ENCODE data around the gene ASPHD2.
A peak's percentile ranks its signal among the peaks of the same experiment; 100 is the strongest.

The ASPHD2 gene

GRCh38 chr22:26428515-26429457 is at the start of gene ASPHD2 (continued):
- TF ChIP-seq ZNF248 (tag by site-specific recombination; IDR thresholded peaks at IDR 0.05) (no peak), ZNF837 (tag by site-specific recombination; IDR thresholded peaks at IDR 0.05) (no peak), TCF7L2 (IDR thresholded peaks at IDR 0.05; ENCODE audit: borderline replicate concordance, low read depth, low read length) (no peak), ZNF366 (tag by site-specific recombination; conservative IDR thresholded peaks at IDR 0.05) (peak; percentile 87), ZFHX2 (tag by site-specific recombination; conservative IDR thresholded peaks at IDR 0.05) (0 out of 2 replicates have a peak, but pooled peaks have one; percentile 5), ZNF202 (tag by site-specific recombination; IDR thresholded peaks at IDR 0.05; ENCODE audit: borderline replicate concordance) (no peak), ZNF670 (tag by site-specific recombination; IDR thresholded peaks at IDR 0.05; ENCODE audit: low read depth) (no peak), ZBTB26 (tag by site-specific recombination; optimal IDR thresholded peaks at IDR 0.05) (peak; percentile 72), REST (tag by site-specific recombination; IDR thresholded peaks at IDR 0.05) (no peak), ZNF785 (tag by site-specific recombination; IDR thresholded peaks at IDR 0.05) (no peak), ZXDB (tag by site-specific recombination; IDR thresholded peaks at IDR 0.05) (peak; percentile 50), ZNF214 (tag by site-specific recombination; IDR thresholded peaks at IDR 0.05; ENCODE audit: borderline replicate concordance) (no peak), SP2 (tag by site-specific recombination; IDR thresholded peaks at IDR 0.05) (peak; percentile 40), OVOL3 (tag by site-specific recombination; IDR thresholded peaks at IDR 0.05) (no peak), KLF1 (tag by site-specific recombination; IDR thresholded peaks at IDR 0.05) (peak; percentile 29; the same call in 1 of the 2 replicates), HOXC10 (CRISPR knock-in tag; IDR thresholded peaks at IDR 0.05) (no peak), OSR2 (tag by site-specific recombination; IDR thresholded peaks at IDR 0.05) (no peak), BCL6B (tag by site-specific recombination; IDR thresholded peaks at IDR 0.05) (no peak), ZNF529 (tag by site-specific recombination; IDR thresholded peaks at IDR 0.05; ENCODE audit: insufficient replicate concordance) (no peak), ZNF621 (tag by site-specific recombination; IDR thresholded peaks at IDR 0.05) (no peak), ZNF335 (tag by site-specific recombination; conservative IDR thresholded peaks at IDR 0.05) (peak; percentile 92), YY2 (tag by site-specific recombination; IDR thresholded peaks at IDR 0.05) (no peak), ZNF747 (tag by site-specific recombination; IDR thresholded peaks at IDR 0.05) (no peak), ZNF658 (tag by site-specific recombination; IDR thresholded peaks at IDR 0.05) (no peak), BCL11A (tag by site-specific recombination; IDR thresholded peaks at IDR 0.05; ENCODE audit: low read depth) (no peak), TRIM28 (IDR thresholded peaks at IDR 0.05; ENCODE audit: borderline replicate concordance, low read length) (no peak), ZNF148 (tag by site-specific recombination; IDR thresholded peaks at IDR 0.05; ENCODE audit: borderline replicate concordance) (no peak), ZNF48 (tag by site-specific recombination; IDR thresholded peaks at IDR 0.05) (no peak), ZBTB10 (tag by site-specific recombination; IDR thresholded peaks at IDR 0.05) (peak; percentile 67; the same call in 1 of the 2 replicates)

Measured in HEK293 (cell line).